Neuron (in vitro differentiated cells): ENCODE data around the gene XPC.
"Not testable (repeated sequence)": the region's sequence is repeated elsewhere in the genome, so short reads cannot be mapped to it uniquely, and the experiment has no call there.

ENCODE experiments used
- H2AFZ ChIP-seq: one replicate; pipeline ENCODE4 v1.6.1; 2013; ENCODE audit warnings: low read depth, mild to moderate bottlenecking, inconsistent platforms, low read length, moderate library complexity
- H3K27me3 ChIP-seq: one replicate; pipeline ENCODE4 v1.6.1; 2013; ENCODE audit warnings: low read length; ENCODE audit not compliant: insufficient read depth
- H3K36me3 ChIP-seq: one replicate; pipeline ENCODE4 v1.6.1; 2013; ENCODE audit warnings: low read length; ENCODE audit not compliant: insufficient read depth
- H3K4me1 ChIP-seq: one replicate; pipeline ENCODE4 v1.6.1; 2013; ENCODE audit warnings: low read length; ENCODE audit not compliant: insufficient read depth
- H3K4me3 ChIP-seq: 2 replicates; pipeline ENCODE4 v1.5.1; 2013; ENCODE audit warnings: mild to moderate bottlenecking, low read length, moderate library complexity
- H3K9me3 ChIP-seq: one replicate; pipeline ENCODE4 v1.6.1; 2013; ENCODE audit warnings: low read length

Gene XPC

DNA sequence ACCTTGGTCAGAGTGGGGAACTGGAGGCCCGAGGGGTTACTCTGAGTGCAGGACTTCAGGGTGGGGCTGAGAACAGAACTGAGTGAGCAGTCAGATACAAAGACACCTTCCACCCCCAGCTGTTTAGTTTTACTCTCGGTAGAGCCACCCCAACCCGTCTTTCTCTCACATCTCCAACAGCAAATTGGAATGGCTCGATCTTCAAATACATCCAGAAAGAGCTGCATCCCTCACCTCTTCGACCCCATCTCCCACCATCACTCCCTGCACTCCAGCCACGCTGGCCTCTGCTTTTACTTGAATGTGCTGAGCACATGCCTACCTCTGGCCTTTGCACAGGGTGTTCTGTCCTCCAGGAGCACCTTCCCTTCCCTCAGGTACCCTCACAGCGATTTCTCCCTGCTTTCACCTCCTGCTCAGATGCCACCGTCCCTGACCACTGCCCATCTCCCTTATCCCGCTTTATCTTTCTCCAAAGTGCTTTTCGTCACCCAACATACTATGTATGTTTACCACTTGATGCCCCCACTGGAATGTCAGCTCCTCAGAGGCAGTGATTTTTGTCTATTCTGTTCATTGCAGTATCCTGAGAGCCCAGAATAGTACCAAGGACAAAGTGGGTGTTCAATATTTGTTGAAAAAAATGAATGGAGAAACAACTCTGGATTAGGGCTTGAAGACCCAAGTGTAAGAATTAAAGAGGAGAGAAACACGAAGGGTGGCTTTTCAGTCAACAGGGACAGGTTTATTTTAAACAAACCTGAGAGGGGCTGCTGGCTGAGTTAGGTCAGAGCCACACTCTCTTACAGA is 58.1 kb downstream of the XPC start:
- Histone ChIP-seq H3K4me3 (no peak overlapping the region), H3K4me1 (peaks cover 9% of the 10 kb centered on the region), H3K27me3 (no peaks in the 10 kb centered on the region), H3K9me3 (no peaks in the 10 kb centered on the region), H3K36me3 (peaks cover 10% of the 10 kb centered on the region), H2AFZ (no peak overlapping the region)

DNA sequence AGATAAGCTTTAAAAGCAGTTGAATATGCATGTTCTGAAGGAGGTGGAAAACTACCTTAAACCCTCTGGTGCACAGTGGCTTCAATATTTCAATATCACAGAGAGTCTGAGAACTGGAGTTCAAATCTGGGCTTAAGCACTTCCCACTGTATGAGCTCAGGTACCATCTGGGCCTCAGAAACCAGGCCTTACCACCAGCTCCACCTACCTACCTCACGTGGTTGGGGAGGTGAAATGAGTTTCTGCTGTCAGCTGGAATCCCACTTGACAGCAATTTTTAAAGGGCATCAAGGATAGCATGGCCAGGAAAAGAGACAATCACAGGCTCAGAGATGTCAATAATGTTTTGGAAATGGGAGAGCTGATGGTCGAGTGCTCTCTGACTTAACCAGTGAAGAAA is 58.8 kb downstream of the XPC start:
- H3K4me1 ChIP-seq = peaks cover 9% of the 10 kb centered on the region
- no peak overlapping the region for H2AFZ ChIP-seq
- H3K4me3 ChIP-seq = no peak overlapping the region
- H3K9me3 ChIP-seq = no peaks in the 10 kb centered on the region
- H3K27me3 ChIP-seq = no peaks in the 10 kb centered on the region
- H3K36me3 ChIP-seq = peaks cover 16% of the 10 kb centered on the region

DNA sequence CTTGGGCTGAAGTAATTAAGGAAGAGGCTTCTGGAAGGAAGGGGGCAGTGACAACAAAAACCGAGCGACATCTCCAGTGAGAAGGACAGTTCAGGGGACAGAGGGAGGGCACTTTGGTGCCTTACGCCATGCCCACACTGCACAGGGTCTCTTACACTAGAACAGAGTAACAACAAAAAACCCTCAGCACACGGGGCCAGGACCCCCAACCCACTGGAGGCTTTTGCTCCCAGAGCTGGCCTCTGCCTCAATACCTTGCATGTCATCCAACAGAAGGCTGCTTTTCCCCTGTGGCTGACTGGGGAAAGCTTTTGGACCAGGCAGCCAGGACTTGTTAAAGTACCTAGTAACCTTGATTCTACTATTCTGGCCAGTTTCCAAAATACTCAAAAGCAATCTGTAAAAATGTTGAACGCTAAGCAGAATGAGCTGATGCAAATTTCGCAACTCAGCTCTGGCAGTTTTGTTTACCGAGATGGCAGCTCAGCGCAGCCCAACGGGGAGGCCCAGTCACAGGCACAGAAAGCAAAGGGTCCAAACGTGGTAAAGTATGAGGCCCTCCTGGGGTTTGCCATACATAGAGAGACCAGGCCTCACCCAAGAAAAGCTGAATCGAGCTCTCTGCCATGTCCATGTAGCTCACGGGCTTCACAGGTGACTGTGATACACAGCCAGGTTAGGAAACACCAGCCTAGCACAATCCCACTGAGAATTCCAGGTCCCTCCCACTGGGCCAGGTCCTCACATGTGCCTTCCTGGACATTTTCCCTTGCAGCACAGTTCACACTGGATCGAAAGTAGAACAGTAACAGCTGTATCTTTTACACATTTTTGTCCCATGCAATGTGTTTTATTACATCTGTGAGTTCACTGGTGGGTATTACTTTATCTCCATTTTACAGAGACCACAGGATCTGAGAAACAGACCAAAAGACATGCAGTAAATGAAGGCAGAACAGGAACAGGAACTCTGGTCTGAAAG is 59.7 kb downstream of the XPC start:
- H3K4me3 ChIP-seq = no peak overlapping the region
- H3K4me1 ChIP-seq = peaks cover 5% of the 10 kb centered on the region
- H2AFZ ChIP-seq = no peak overlapping the region
- no peaks in the 10 kb centered on the region for H3K27me3 ChIP-seq
- H3K36me3 ChIP-seq = peaks cover 23% of the 10 kb centered on the region
- H3K9me3 ChIP-seq = no peaks in the 10 kb centered on the region

DNA sequence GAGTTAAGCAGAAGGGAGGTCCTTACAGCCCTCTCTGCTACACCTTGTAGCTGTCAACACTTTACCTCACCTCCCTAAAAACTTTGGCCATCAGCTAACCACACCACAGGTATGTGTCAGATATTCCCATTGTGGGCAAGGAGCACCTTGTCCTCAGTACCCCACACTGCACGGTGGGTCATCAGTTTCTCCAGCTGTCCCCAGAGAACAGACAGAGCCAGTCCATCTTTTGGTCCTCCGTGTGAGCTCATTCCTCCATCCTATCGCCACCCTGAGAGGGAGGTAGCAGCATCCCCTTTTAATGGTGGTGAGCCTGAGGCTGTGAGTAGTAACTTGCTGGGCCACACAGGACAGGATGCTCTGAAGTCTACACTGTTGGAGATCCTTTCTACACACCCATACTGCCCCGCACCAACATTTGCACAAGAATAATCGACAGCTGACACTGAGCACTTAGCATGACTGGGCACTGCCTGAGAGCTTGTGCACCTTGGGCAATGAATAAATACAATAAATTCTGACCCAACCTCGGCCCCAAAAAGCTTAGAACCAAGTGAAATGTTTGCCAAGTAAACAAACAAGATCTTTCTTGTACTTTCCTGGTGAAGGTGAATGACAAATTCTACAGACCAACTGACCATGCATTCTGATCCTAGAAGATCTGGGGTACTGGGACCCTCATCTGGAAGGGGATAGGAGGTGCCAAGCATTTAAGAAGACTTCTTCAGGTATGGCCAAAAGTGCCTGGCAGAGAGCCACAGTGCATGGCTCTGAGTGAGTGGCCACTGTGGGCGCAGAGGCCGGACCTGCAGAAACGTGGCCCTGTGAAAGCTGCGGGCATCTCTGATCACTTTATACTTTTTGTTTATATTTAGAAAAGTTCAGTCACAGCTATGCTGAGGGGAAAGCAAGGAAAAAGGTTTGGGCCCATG is 60.7 kb downstream of the XPC start:
- H3K9me3 ChIP-seq = no peaks in the 10 kb centered on the region
- no peaks in the 10 kb centered on the region for H3K27me3 ChIP-seq
- H3K36me3 ChIP-seq = peaks cover 32% of the 10 kb centered on the region
- H3K4me1 ChIP-seq = no peaks in the 10 kb centered on the region
- H2AFZ ChIP-seq = no peak overlapping the region
- no peak overlapping the region for H3K4me3 ChIP-seq

DNA sequence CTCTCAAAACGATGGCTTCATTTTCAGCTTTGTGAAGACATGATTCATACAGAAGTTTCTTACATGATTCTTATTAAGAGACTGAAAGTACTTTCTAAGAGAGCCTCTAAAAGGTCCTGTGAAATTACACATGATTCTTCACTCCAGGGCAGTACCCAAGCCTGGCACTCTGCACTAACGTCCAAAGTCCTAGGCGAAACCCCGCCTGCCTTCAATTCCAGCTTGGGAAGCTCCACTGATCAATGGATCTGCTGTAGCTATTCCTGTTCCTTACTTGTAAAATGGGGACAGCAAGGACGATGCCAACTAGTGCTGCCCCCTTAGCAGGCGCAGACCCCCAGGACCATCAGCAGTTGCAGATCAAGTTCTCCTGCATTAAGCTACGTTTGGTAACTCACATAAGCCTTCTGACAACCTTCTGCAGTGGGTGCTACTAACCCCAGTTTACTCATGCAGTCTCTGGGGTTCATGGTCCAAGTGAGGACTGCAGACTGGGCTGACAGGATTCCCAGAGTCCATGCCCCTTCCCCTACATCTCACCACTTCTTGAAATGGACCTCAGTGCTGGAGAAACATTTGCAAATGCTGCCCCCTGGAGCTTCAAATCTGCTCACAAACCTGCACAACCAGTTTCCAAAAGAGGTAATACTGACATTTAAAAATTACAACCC is 64.3 kb downstream of the XPC start:
- Histone ChIP-seq H3K36me3 (peaks cover 40% of the 10 kb centered on the region), H2AFZ (no peak overlapping the region), H3K27me3 (no peaks in the 10 kb centered on the region), H3K9me3 (no peaks in the 10 kb centered on the region), H3K4me1 (no peaks in the 10 kb centered on the region), H3K4me3 (no peak overlapping the region)

DNA sequence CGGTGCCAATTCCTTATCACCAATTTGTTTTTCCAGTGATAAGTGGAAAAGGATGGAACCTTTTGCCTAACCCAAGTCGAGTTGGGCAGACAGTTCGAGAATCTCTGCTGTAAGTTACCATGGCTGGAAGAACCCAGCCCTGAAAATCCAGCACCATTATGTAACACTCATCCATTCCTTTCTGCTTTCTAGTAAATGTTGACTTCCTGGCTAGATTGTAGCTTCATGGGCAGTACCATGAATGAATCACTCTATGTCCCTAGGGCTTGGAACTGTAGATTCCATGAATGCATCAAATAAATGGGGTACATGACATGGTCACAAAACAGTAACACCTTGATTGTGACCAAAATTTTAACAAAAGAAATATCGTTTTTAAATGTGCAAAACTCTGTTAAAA is 67.7 kb downstream of the XPC start:
- no peaks in the 10 kb centered on the region for H3K27me3 ChIP-seq
- no peak overlapping the region for H3K4me3 ChIP-seq
- H3K36me3 ChIP-seq = peaks cover 33% of the 10 kb centered on the region
- H3K4me1 ChIP-seq = no peaks in the 10 kb centered on the region
- H3K9me3 ChIP-seq = no peaks in the 10 kb centered on the region
- H2AFZ ChIP-seq = no peak overlapping the region

DNA sequence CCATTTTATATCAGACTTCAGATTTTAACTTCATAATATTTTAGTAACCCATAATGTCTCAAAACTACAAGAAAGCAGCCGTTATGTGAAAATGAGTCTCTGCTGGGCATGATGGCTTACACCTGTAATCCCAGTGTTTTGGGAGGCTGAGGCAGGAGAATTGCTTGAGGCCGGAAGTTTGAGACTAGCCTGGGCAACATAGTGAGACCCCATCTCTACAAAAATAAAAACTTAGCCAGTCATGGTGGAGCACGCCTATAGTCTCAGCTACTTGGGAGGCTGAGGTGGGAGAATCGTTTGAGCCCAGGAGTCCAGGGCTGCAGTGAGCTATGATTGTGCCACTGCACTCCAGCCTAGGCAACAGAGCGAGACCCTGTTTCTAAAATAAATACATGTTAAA is 68.6 kb downstream of the XPC start:
- not testable (repeated sequence) for H3K27me3 ChIP-seq, H3K9me3 ChIP-seq, H2AFZ ChIP-seq, H3K4me3 ChIP-seq, H3K4me1 ChIP-seq
- peaks cover 25% of the 10 kb centered on the region for H3K36me3 ChIP-seq

DNA sequence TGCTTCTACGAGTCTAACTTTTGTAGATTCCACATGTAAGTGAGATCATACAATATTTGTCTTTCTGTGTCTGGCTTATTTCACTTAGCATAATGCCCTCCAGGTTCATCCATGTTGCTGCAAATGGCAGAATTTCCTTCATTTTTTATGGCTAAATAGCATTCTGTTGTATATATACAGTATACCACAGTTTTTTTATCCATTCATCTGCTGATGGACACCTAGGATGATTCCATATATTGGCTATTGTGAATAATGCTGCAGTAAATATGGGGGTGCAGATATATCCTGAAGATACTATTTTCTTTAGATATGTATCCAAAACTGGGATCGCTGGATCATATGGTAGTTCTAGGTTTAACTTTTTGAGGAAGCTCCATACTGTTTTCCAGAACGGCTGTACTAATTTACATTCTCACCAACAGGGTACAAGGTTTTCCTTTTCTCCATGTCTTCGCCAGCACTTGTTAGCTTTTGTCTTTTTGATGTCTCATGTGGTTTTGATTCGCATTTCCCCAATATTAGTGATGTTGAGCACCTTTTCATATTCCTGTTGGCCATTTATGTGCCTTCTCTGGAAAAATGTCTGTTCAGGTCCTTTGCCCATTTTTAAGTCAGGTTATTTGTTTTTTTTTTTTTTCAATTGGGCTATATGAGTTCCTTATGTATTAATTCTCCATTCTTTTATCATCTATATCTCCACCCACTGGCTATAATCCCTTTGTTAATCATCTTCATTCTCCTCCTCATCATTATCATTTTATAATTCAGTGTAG is 80.6 kb downstream of the XPC start:
- no peaks in the 10 kb centered on the region for H3K4me1 ChIP-seq
- H3K9me3 ChIP-seq = no peaks in the 10 kb centered on the region
- peaks cover 5% of the 10 kb centered on the region for H3K27me3 ChIP-seq
- no peaks in the 10 kb centered on the region for H3K36me3 ChIP-seq
- no peak overlapping the region for H2AFZ ChIP-seq
- no peak overlapping the region for H3K4me3 ChIP-seq

DNA sequence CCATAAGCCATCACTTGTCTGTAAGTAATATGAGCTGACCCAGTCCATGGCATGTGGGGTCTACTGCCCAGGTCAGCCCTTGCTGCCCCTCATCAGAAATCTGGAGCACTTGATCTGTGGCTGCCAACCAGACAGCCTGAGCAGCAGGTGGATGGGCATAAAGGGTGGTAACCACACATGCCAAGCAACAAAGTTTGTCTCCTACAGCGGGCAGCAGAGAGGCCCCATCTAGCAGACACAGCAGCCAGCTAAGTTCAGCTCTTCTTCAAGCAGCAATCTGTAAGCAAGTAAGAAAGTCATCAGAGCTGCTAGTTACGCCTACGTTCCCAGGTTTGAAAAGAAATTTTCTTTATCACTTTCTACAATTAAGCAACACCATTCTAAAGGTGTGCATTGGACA is 81.7 kb downstream of the XPC start:
- no peaks in the 10 kb centered on the region for H3K4me1 ChIP-seq
- no peaks in the 10 kb centered on the region for H3K9me3 ChIP-seq
- H2AFZ ChIP-seq = no peak overlapping the region
- no peaks in the 10 kb centered on the region for H3K36me3 ChIP-seq
- no peak overlapping the region for H3K4me3 ChIP-seq
- H3K27me3 ChIP-seq = peaks cover 7% of the 10 kb centered on the region
